Measurements from ENCODE around the gene FGD4. TPM values are rescaled to one million over a fixed set of nuclear protein-coding genes. Genes with fewer than 3 reads are reported as not detected.

Gene FGD4
- total RNA-seq, 1 experiment from 2014 or later: 54.3 TPM

DNA sequence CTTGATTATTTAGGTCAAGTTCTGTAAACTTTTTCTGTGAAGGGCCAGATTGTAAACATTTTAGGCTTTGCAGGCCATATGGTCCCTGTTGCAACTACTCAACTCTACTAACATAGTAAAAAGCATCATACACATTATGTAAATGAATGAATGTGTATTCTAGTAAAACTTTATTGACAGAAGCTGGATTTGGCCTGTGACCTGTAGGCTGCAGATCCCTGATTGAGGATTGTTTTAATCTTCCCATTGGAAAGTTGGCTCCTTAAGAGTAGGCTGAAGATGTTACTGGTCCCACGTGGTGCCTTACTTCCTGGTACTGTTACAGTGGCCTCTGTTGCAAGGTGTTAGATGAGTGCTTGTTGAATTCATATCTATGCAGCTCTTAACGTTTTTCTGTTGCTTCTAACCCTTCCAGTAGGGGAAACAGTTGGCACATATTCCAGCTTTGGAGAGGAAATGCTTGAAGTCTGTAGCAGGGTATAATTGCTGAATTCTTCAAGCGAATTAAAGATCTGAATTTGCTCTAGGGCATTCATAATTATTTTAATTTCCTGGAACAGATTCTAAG is 146.1 kb downstream of the FGD4 start:
- H3T11ph ChIP-seq (ENCODE audit: low read length): no peak overlapping the region
- H3K27ac Mint-ChIP-seq: no peak overlapping the region
- H4K20me1 ChIP-seq (ENCODE audit: control insufficient read depth, insufficient read depth, insufficient read length): no peaks in the 10 kb centered on the region
- H3K4me1 Mint-ChIP-seq: peaks cover 53 to 54% of the 10 kb centered on the region in 2 experiments
- no peak overlapping the region for H3K23ac ChIP-seq (ENCODE audit: insufficient read length, low read depth, low read length)
- H3K4ac ChIP-seq (ENCODE audit: low read depth, low read length): no peak overlapping the region
- H2BK20ac ChIP-seq (ENCODE audit: low read depth, low read length, poor library complexity, severe bottlenecking): no peak overlapping the region
- no peak overlapping the region for H3K18ac ChIP-seq (ENCODE audit: insufficient read length, low read depth, low read length)
- H3K27ac ChIP-seq (ENCODE audit: insufficient read length, low read depth, low read length): no peak overlapping the region
- no peak overlapping the region for H4K8ac ChIP-seq (replicated peaks; ENCODE audit: insufficient read length, low read depth, low read length)
- WGBS (ENCODE audit: extremely low coverage, insufficient read length, low lambda C conversion rate): no CpG with 5 or more reads among the region's 3 CpGs
- H3K56ac ChIP-seq (ENCODE audit: insufficient read length, low read depth, low read length): no peak overlapping the region
- no peak overlapping the region for H2BK120ac ChIP-seq (ENCODE audit: low read depth, low read length, poor library complexity, severe bottlenecking)
- H3K27me3 Mint-ChIP-seq (ENCODE audit: low read depth): no peaks in the 10 kb centered on the region
- peaks cover 5 to 12% (median 8%) of the 10 kb centered on the region in 3 experiments; a peak in 6 of 7 replicates for H3K36me3 Mint-ChIP-seq (ENCODE audit: insufficient read depth in 1 of 3, low read depth in 3 of 3)
- no peaks in the 10 kb centered on the region for H3K9me3 Mint-ChIP-seq
- no peak overlapping the region for H2BK15ac ChIP-seq (ENCODE audit: low read depth, low read length)
- H3K4me3 Mint-ChIP-seq: no peak overlapping the region
- TF ChIP-seq, protein P1, sequence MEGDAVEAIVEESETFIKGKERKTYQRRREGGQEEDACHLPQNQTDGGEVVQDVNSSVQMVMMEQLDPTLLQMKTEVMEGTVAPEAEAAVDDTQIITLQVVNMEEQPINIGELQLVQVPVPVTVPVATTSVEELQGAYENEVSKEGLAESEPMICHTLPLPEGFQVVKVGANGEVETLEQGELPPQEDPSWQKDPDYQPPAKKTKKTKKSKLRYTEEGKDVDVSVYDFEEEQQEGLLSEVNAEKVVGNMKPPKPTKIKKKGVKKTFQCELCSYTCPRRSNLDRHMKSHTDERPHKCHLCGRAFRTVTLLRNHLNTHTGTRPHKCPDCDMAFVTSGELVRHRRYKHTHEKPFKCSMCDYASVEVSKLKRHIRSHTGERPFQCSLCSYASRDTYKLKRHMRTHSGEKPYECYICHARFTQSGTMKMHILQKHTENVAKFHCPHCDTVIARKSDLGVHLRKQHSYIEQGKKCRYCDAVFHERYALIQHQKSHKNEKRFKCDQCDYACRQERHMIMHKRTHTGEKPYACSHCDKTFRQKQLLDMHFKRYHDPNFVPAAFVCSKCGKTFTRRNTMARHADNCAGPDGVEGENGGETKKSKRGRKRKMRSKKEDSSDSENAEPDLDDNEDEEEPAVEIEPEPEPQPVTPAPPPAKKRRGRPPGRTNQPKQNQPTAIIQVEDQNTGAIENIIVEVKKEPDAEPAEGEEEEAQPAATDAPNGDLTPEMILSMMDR (conservative IDR thresholded peaks at IDR 0.05): no peak
- H3K79me2 ChIP-seq (ENCODE audit: insufficient read depth, low read length): peaks cover 11% of the 10 kb centered on the region; the same call in 1 of the 2 replicates
- DNase-seq: no peak
- no peaks in the 10 kb centered on the region for H3K9me3 ChIP-seq (ENCODE audit: control insufficient read depth, low read depth, low read length)
- no peaks in the 10 kb centered on the region for H3K23me2 ChIP-seq (ENCODE audit: insufficient read length, low read depth, low read length, poor library complexity, severe bottlenecking)
- peaks cover 6% of the 10 kb centered on the region for H3K4me1 ChIP-seq (ENCODE audit: insufficient read depth, low read length)
- H3K79me1 ChIP-seq (ENCODE audit: insufficient read depth, low read depth, low read length, poor library complexity, severe bottlenecking): peaks cover 3% of the 10 kb centered on the region
- no peak overlapping the region for H4K91ac ChIP-seq (ENCODE audit: insufficient read length, low read depth, low read length)
- no peak overlapping the region for H3K14ac ChIP-seq (ENCODE audit: insufficient read depth, low read length)
- no peak overlapping the region for H2AK5ac ChIP-seq (ENCODE audit: insufficient read length, low read length)
- H3K4me2 ChIP-seq (ENCODE audit: insufficient read depth, insufficient read length, low read length): no peak overlapping the region
- no peak overlapping the region for H2AFZ ChIP-seq (ENCODE audit: low read length)
- no peak overlapping the region for H2BK5ac ChIP-seq (ENCODE audit: insufficient read length, low read length)
- no peak overlapping the region for H4K5ac ChIP-seq (ENCODE audit: insufficient read length, low read depth, low read length)
- H3K27me3 ChIP-seq (ENCODE audit: insufficient read depth, low read length): no peaks in the 10 kb centered on the region
- H2BK12ac ChIP-seq (ENCODE audit: insufficient read length, low read depth, low read length): no peak overlapping the region
- no peak overlapping the region for H3K9ac ChIP-seq (ENCODE audit: extremely low read depth, insufficient read length, low read length)
